GM12878 (cell line): ENCODE measurements around the gene SLC25A3. TPM values are rescaled to one million over a fixed set of nuclear protein-coding genes. Genes with fewer than 3 reads are reported as not detected.
A peak's percentile ranks its signal among the peaks of the same experiment; 100 is the strongest.

Experiments
- ATAC-seq: fragments of 200-7000 bp; cut with Tn5 transposase; 3 replicates; pipeline ENCODE4 v1.9.1; 2020; ENCODE audit warnings: mild to moderate bottlenecking, moderate library complexity
- BruUV-seq: library from RNA; stranded (reverse); fragments of 400-500 nt; replicated peaks from 2 replicates; lab custom pipeline; 2021; lab: Mats Ljungman, UMichigan
- CTCF ChIA-PET: fragments of 300-600 bp; sonication (Branson Sonifier 250); formaldehyde crosslinking; extraction: SDS; loops from one replicate; lab custom pipeline; 2021; ENCODE audit warnings: inconsistent platforms; lab: Yijun Ruan, JAX
- POLR2A ChIA-PET: fragments of 350-600 bp; formaldehyde crosslinking; extraction: SDS; loops from one replicate; lab custom pipeline; 2021; ENCODE audit warnings: inconsistent platforms; lab: Charles Lee
- RAD21 ChIA-PET: fragments of 300-600 bp; sonication (Branson Sonifier 250); formaldehyde crosslinking; loops from one replicate; lab custom pipeline; 2023; ENCODE audit warnings: antibody characterized with exemption; ENCODE audit not compliant: unreplicated experiment; lab: Charles Lee
- SMC1A ChIA-PET: fragments of 300-600 bp; sonication (Branson Sonifier 250); formaldehyde crosslinking; loops from one replicate; lab custom pipeline; 2023; ENCODE audit not compliant: unreplicated experiment, uncharacterized antibody; lab: Charles Lee
- DNase-seq: peaks from one replicate; pipeline ENCODE4 v3.0.0-alpha.2; 2011; ENCODE audit warnings: low read depth, low spot score
- FAIRE-seq: peaks from 3 replicates; lab custom pipeline; 2011; peaks lifted over from hg19 to GRCh38; lab: Jason Lieb, UNC
- H2AFZ ChIP-seq: 2 replicates; pipeline ENCODE4 v1.6.0; 2011; ENCODE audit warnings: low read depth, low read length, control low read depth; ENCODE audit not compliant: control insufficient read depth
- H3K27ac ChIP-seq: 2 replicates; pipeline ENCODE4 v1.5.1; 2011; ENCODE audit warnings: control low read depth; ENCODE audit not compliant: control insufficient read depth, insufficient read depth
- H3K27me3 ChIP-seq, 2 experiments: replicated peaks in 1 of 2; 2 replicates each; pipeline versions ENCODE4 v1.6.0 to v1.6.1; 2011; ENCODE audit warnings: low read length in 1 of 2; ENCODE audit not compliant: control insufficient read depth in 2 of 2, insufficient read depth in 2 of 2
- H3K36me3 ChIP-seq, 2 experiments: 2 replicates each; pipeline ENCODE4 v1.5.1; 2011; ENCODE audit warnings: low read length in 1 of 2; ENCODE audit not compliant: control insufficient read depth in 2 of 2, insufficient read depth in 2 of 2
- H3K4me1 ChIP-seq: 2 replicates; pipeline ENCODE4 v1.6.1; 2011; ENCODE audit warnings: mild to moderate bottlenecking, low read length, moderate library complexity, mixed read lengths; ENCODE audit not compliant: control insufficient read depth, insufficient read depth
- H3K4me2 ChIP-seq: 2 replicates; pipeline ENCODE4 v1.6.0; 2011; ENCODE audit warnings: control low read depth; ENCODE audit not compliant: control insufficient read depth, insufficient read depth
- H3K4me3 ChIP-seq: fragments of 200-600 bp; sonication (generic); 2 replicates; pipeline ENCODE4 v1.5.1; 2016
- H3K79me2 ChIP-seq: 2 replicates; pipeline ENCODE4 v1.6.0; 2011; ENCODE audit warnings: low read length; ENCODE audit not compliant: control insufficient read depth, insufficient read depth
- H3K9ac ChIP-seq: 2 replicates; pipeline ENCODE4 v1.8.0; 2011; ENCODE audit warnings: low read length, control low read depth, mixed read lengths; ENCODE audit not compliant: control insufficient read depth, insufficient read depth
- H3K9me3 ChIP-seq: replicated peaks from 3 replicates; pipeline ENCODE4 v1.5.1; 2011; ENCODE audit warnings: mild to moderate bottlenecking, low read length; ENCODE audit not compliant: control insufficient read depth, insufficient read depth
- H4K20me1 ChIP-seq: 2 replicates; pipeline ENCODE4 v1.6.0; 2011; ENCODE audit not compliant: control insufficient read depth, insufficient read depth
- ATF7 ChIP-seq: fragments of 450-650 bp; IDR thresholded peaks from 2 replicates; pipeline ENCODE4 v1.6.1; 2016; ENCODE audit warnings: low read depth, mild to moderate bottlenecking
- BMI1 ChIP-seq: fragments of 450-650 bp; IDR thresholded peaks from 2 replicates; pipeline ENCODE4 v1.6.1; 2016; ENCODE audit warnings: mild to moderate bottlenecking, moderate library complexity, borderline replicate concordance
- EED ChIP-seq: sonication (generic); IDR thresholded peaks from 2 replicates; pipeline ENCODE4 v1.6.1; 2016; ENCODE audit warnings: antibody characterized with exemption, low read depth
- IKZF2 ChIP-seq, 2 experiments: fragments of 450-650 bp; IDR thresholded peaks; 2 replicates each; pipeline ENCODE4 v1.6.1; 2017; ENCODE audit warnings: mild to moderate bottlenecking in 2 of 2, moderate library complexity in 2 of 2
- MYB ChIP-seq: fragments of 150-350 bp; IDR thresholded peaks from 2 replicates; pipeline ENCODE4 v1.6.1; 2014; ENCODE audit warnings: mild to moderate bottlenecking, low read depth, low read length, borderline replicate concordance
- RAD51 ChIP-seq: fragments of 450-650 bp; IDR thresholded peaks from 2 replicates; pipeline ENCODE4 v1.6.1; 2016; ENCODE audit warnings: moderate library complexity, mild to moderate bottlenecking, inconsistent platforms
- RELB ChIP-seq: fragments of 450-650 bp; IDR thresholded peaks from 2 replicates; pipeline ENCODE4 v1.6.1; 2017; ENCODE audit warnings: low read depth, mild to moderate bottlenecking, moderate library complexity
- SIX5 ChIP-seq: IDR thresholded peaks from 2 replicates; pipeline ENCODE4 v1.6.1; 2011; ENCODE audit warnings: mild to moderate bottlenecking, low read depth, low read length, moderate library complexity; ENCODE audit not compliant: severe bottlenecking
- SMAD1 ChIP-seq: fragments of 450-650 bp; IDR thresholded peaks from 2 replicates; pipeline ENCODE4 v1.6.1; 2018; ENCODE audit warnings: mild to moderate bottlenecking, low read depth; ENCODE audit not compliant: partially characterized antibody
- SMARCA5 ChIP-seq: fragments of 450-650 bp; IDR thresholded peaks from 2 replicates; pipeline ENCODE4 v1.6.1; 2017; ENCODE audit warnings: mild to moderate bottlenecking
- STAT1 ChIP-seq: fragments of 450-650 bp; conservative IDR thresholded peaks from 2 replicates; pipeline ENCODE4 v1.6.1; 2014; ENCODE audit warnings: antibody characterized with exemption, mild to moderate bottlenecking
- ZBTB11 ChIP-seq: fragments of 450-650 bp; formaldehyde crosslinking; IDR thresholded peaks from 2 replicates; pipeline ENCODE4 v1.5.0; 2022; ENCODE audit warnings: mild to moderate bottlenecking, missing genetic modification characterization
- ZNF384 ChIP-seq: IDR thresholded peaks from 2 replicates; pipeline ENCODE4 v1.6.1; 2012; ENCODE audit warnings: low read depth, mild to moderate bottlenecking, low read length, improper control_type of control experiment, borderline replicate concordance
- WGBS: methylation state at CpG from one replicate; pipeline ENCODE4 v1.1.6; 2016; ENCODE audit warnings: low lambda C conversion rate; ENCODE audit not compliant: insufficient replicate concordance, insufficient coverage; ENCODE audit errors: missing lambda C conversion rate; 5-methylcytosine and 5-hydroxymethylcytosine counted together
- in situ Hi-C: fragments of 300-500 bp; cut with MboI; formaldehyde crosslinking; loops from 9 replicates; pipeline ENCODE4 v1.14.3; 2018; ENCODE audit warnings: mixed read lengths
- intact Hi-C: fragments of 100-400 bp; cut with micrococcal nuclease; formaldehyde crosslinking; loops from one replicate; pipeline ENCODE4 v1.14.2; 2022; ENCODE audit not compliant: unreplicated experiment
- polyA plus RNA-seq, 11 experiments: library from polyadenylated mRNA; depleted of rRNA in 4 of 11; unstranded in 6 of 11; stranded (reverse) in 5 of 11; fragments of >200 nt; fragmentation: Nextera tagmentation in 4 of 11; fragmentation: Illumina TruSeq in 1 of 11; extraction: Ambion mirVana in 4 of 11; extraction: Trizol in 1 of 11; gene quantifications; 1 replicate in 1 of 11; 2 replicates in 10 of 11; pipeline versions ENCODE4 v1.2.1 to v1.2.3, GENCODE V29; 2011 to 2016; ENCODE audit warnings: inconsistent platforms in 2 of 11, missing spikeins in 2 of 11, low read depth in 1 of 11
- total RNA-seq, 4 experiments: library from RNA; depleted of rRNA in 3 of 4; stranded (reverse); fragments of >200 nt in 3 of 4; fragmentation: Illumina TruSeq in 1 of 4; extraction: Trizol in 1 of 4; gene quantifications; 2 replicates each; pipeline versions ENCODE4 v1.2.1 to v1.2.3, GENCODE V29; 2013 to 2021

Gene SLC25A3
- total and polyA plus RNA-seq, 10 of the 15 experiments (the other 5 are each of a cell fraction or from before 2014, with no cell fraction given) = 314 to 700 (median 589) TPM

GRCh38 chr12:98610596-98610995 is 17.1 kb downstream of the SLC25A3 start (continued):
- TF ChIP-seq ZBTB11 = no peak
- TF ChIP-seq, all 136 proteins: peak for 0

- FAIRE-seq = no peak
- H3K4me3 ChIP-seq = no peak overlapping the region
- TF ChIP-seq MYB = no peak
- TF ChIP-seq ZNF384 = peak; percentile 86
- peak; percentile 58 to 72; a peak in 2 of 4 replicates for TF ChIP-seq IKZF2 (IDR thresholded peaks at IDR 0.05)
- peak; percentile 48; the same call in 1 of the 2 replicates for TF ChIP-seq ATF7
- no peak for TF ChIP-seq SIX5
- TF ChIP-seq BMI1 = 0 out of 2 replicates have a peak, but pooled peaks have one; percentile 20
- TF ChIP-seq EED = 0 out of 2 replicates have a peak, but pooled peaks have one; percentile 22
- no peak for TF ChIP-seq SMAD1
- TF ChIP-seq STAT1 = no peak
- 0 out of 2 replicates have a peak, but pooled peaks have one; percentile 18 for TF ChIP-seq SMARCA5
- TF ChIP-seq RELB = peak; percentile 77; the same call in 1 of the 2 replicates
- peak; percentile 87 for TF ChIP-seq RAD51
Observed at GRCh38 chr12:98612696-98613334, 19.3 kb downstream of the SLC25A3 start.

More at GRCh38 chr12:98612696-98613334, 19.3 kb downstream of the SLC25A3 start:
- Histone ChIP-seq H3K9me3 (no peaks in the 10 kb centered on the region), H3K27ac (peak overlapping the region; percentile 49), H3K27me3 (no peaks in the 10 kb centered on the region), H3K36me3 (no peaks in the 10 kb centered on the region), H3K9ac (peak overlapping the region; percentile 24; the same call in 1 of the 2 replicates), H4K20me1 (no peaks in the 10 kb centered on the region), H2AFZ (peak overlapping the region; percentile 84), H3K4me1 (peaks cover 7% of the 10 kb centered on the region; the same call in 1 of the 2 replicates), H3K4me2 (peak overlapping the region; percentile 7; the same call in 1 of the 2 replicates), H3K79me2 (no peaks in the 10 kb centered on the region)
- in situ Hi-C loops (no loop called here), intact Hi-C loops (loop anchor here (2.0 kb wide), 1 partner anchor 30 kb away; no protein-coding TSS in a partner anchor)
- ChIA-PET RAD21 (interaction anchor here (0.5 to 1.5 kb wide), 5 partner anchors 18 to 37 kb away, joined by 3 to 6 read pairs (median 4); no protein-coding TSS in a partner anchor), CTCF (interaction anchor here (0.7 to 3.2 kb wide), 17 partner anchors 15 to 122 kb away, joined by 3 to 16 read pairs (median 4); partner anchors contain the start of gene SLC25A3), POLR2A (interaction anchor here (0.8 to 2.6 kb wide), 5 partner anchors 9 to 31 kb away, joined by 3 to 8 read pairs (median 4); partner anchors contain the start of gene IKBIP), SMC1A (interaction anchor here (0.8 to 4.2 kb wide), 10 partner anchors 11 to 46 kb away, joined by 3 to 25 read pairs (median 4); partner anchors contain the start of genes IKBIP and SLC25A3)
- peak; percentile 38 for DNase-seq
- BruUV-seq = no TSS peak
- WGBS = 26% methylated on average over 5 of the region's 5 CpGs
- ATAC-seq = peak; percentile 94
